Neural cell (in vitro differentiated cells): Measurements from ENCODE around the gene HOPX. TPM values are rescaled to one million over a fixed set of nuclear protein-coding genes. Genes with fewer than 3 reads are reported as not detected.

Experiments used
- H2AFZ ChIP-seq: fragments of 200-600, 300-800 bp; sonication (generic), shearing (Covaris generic); 2 replicates; pipeline ENCODE4 v1.6.0; 2014; ENCODE audit warnings: low read depth, mild to moderate bottlenecking, antibody characterized with exemption, low read length, moderate library complexity
- H3F3A ChIP-seq: fragments of 200-600 bp; shearing (Covaris generic); 2 replicates; pipeline ENCODE4 v1.6.1; 2016; ENCODE audit warnings: mild to moderate bottlenecking, moderate library complexity, mixed read lengths, antibody characterized with exemption, low read length; ENCODE audit not compliant: insufficient read depth, poor library complexity, severe bottlenecking
- H3K27ac ChIP-seq: fragments of 200-600, 300-800 bp; sonication (generic), shearing (Covaris generic); 2 replicates; pipeline ENCODE4 v1.5.1; 2014; ENCODE audit warnings: mild to moderate bottlenecking, low read length, moderate library complexity
- H3K27me3 ChIP-seq: fragments of 300-800, 200-600 bp; sonication (generic), shearing (Covaris generic); 2 replicates; pipeline ENCODE4 v1.6.0; 2014; ENCODE audit warnings: mild to moderate bottlenecking, low read depth, low read length, moderate library complexity; ENCODE audit not compliant: insufficient read depth
- H3K36me3 ChIP-seq: fragments of 300-800, 200-600 bp; sonication (generic), shearing (Covaris generic); 2 replicates; pipeline ENCODE4 v1.5.1; 2014; ENCODE audit warnings: mild to moderate bottlenecking, antibody characterized with exemption, low read length, moderate library complexity; ENCODE audit not compliant: insufficient read depth
- H3K4me2 ChIP-seq: fragments of 300-800, 200-600 bp; sonication (generic), shearing (Covaris generic); 2 replicates; pipeline ENCODE4 v1.6.0; 2014; ENCODE audit warnings: mild to moderate bottlenecking, low read length
- H3K4me3 ChIP-seq: fragments of 300-800, 200-600 bp; sonication (generic), shearing (Covaris generic); 2 replicates; pipeline ENCODE4 v1.5.1; 2014; ENCODE audit warnings: mild to moderate bottlenecking, low read length, moderate library complexity
- H3K79me2 ChIP-seq: fragments of 200-600 bp; shearing (Covaris generic); replicated peaks from 2 replicates; pipeline ENCODE4 v1.6.0; 2014; ENCODE audit warnings: mild to moderate bottlenecking, low read length, moderate library complexity; ENCODE audit not compliant: insufficient read depth
- H3K9ac ChIP-seq: fragments of 300-800, 200-600 bp; sonication (generic), shearing (Covaris generic); 2 replicates; pipeline ENCODE4 v1.6.1; 2016; ENCODE audit warnings: mild to moderate bottlenecking, low read length, mixed read lengths
- H3K9me2 ChIP-seq: fragments of 200-600 bp; shearing (Covaris generic); 2 replicates; pipeline ENCODE4 v1.6.1; 2016; ENCODE audit warnings: mild to moderate bottlenecking, low read length, mixed read lengths; ENCODE audit not compliant: insufficient read depth
- H3K9me3 ChIP-seq: fragments of 200-600, 300-800 bp; sonication (generic), shearing (Covaris generic); 2 replicates; pipeline ENCODE4 v1.6.1; 2016; ENCODE audit warnings: mild to moderate bottlenecking, mixed run types, low read length, moderate library complexity, mixed read lengths
- H4K20me1 ChIP-seq: fragments of 200-600 bp; shearing (Covaris generic); 2 replicates; pipeline ENCODE4 v1.6.1; 2016; ENCODE audit warnings: mild to moderate bottlenecking, mixed run types; ENCODE audit not compliant: insufficient read depth
- EP300 ChIP-seq: fragments of 450-650 bp; conservative IDR thresholded peaks from 2 replicates; pipeline ENCODE4 v1.6.1; 2014; ENCODE audit warnings: antibody characterized with exemption, mild to moderate bottlenecking, moderate library complexity; ENCODE audit not compliant: poor library complexity, severe bottlenecking
- EZH2 ChIP-seq: fragments of 200-600, 300-800 bp; shearing (Covaris generic), sonication (generic); IDR thresholded peaks from 2 replicates; pipeline ENCODE4 v1.6.1; 2014; ENCODE audit warnings: antibody characterized with exemption, low read length, borderline replicate concordance, mild to moderate bottlenecking; ENCODE audit not compliant: insufficient read depth, poor library complexity, severe bottlenecking
- MXI1 ChIP-seq: fragments of 450-650 bp; conservative IDR thresholded peaks from 2 replicates; pipeline ENCODE4 v1.6.1; 2014; ENCODE audit warnings: antibody characterized with exemption, mild to moderate bottlenecking; ENCODE audit not compliant: poor library complexity, severe bottlenecking
- POLR2AphosphoS5 ChIP-seq: IDR thresholded peaks from 2 replicates; pipeline ENCODE4 v1.6.1; 2012
- RAD21 ChIP-seq: fragments of 450-650 bp; conservative IDR thresholded peaks from 2 replicates; pipeline ENCODE4 v1.6.1; 2014; ENCODE audit warnings: antibody characterized with exemption, mild to moderate bottlenecking, moderate library complexity
- SMC3 ChIP-seq: fragments of 450-650 bp; conservative IDR thresholded peaks from 2 replicates; pipeline ENCODE4 v1.6.1; 2014; ENCODE audit warnings: antibody characterized with exemption, mild to moderate bottlenecking, moderate library complexity; ENCODE audit not compliant: poor library complexity
- TAF1 ChIP-seq: IDR thresholded peaks from 2 replicates; pipeline ENCODE4 v1.6.1; 2012; ENCODE audit warnings: low read depth
- polyA plus RNA-seq: library from polyadenylated mRNA; depleted of rRNA; stranded (reverse); fragments of >200 nt; gene quantifications from 2 replicates; pipeline ENCODE4 v1.2.3, GENCODE V29; 2014
- TF ChIP-seq, protein P1 (sequence below): fragments of 450-650 bp; IDR thresholded peaks from 2 replicates; pipeline ENCODE4 v1.5.1; 2014; ENCODE audit warnings: antibody characterized with exemption, mild to moderate bottlenecking, moderate library complexity; ENCODE audit not compliant: poor library complexity, severe bottlenecking
- TF ChIP-seq, protein P2 (sequence below): IDR thresholded peaks from 2 replicates; pipeline ENCODE4 v1.6.1; 2012; ENCODE audit warnings: borderline replicate concordance

Gene HOPX
- polyA plus RNA-seq, 1 donor from 2014 or later: 2.0 TPM

DNA sequence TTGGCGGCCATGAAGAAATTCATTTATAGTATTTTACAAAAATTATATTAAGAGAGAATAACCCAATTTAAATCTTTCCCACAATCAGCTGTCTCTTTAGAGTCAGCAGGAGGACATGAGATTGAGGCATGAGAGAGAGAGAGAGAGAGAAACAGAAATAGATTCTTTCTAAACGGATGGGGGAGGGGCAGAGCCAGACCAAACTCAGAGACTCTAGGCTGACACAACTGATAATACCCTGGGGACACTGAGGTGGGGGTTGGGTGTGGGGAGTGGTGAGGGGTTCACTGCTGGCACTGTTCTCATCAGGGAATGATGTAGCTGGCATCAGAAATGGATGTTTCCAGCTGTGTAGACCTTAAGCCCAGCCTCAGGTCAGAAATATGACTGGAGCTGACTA is 20.5 kb upstream of the HOPX start:
- no peaks in the 10 kb centered on the region for H3K9me2 ChIP-seq
- H4K20me1 ChIP-seq: no peaks in the 10 kb centered on the region
- H3K79me2 ChIP-seq: no peaks in the 10 kb centered on the region
- no peak overlapping the region for H2AFZ ChIP-seq
- H3K36me3 ChIP-seq: no peaks in the 10 kb centered on the region
- H3K9ac ChIP-seq: no peak overlapping the region
- H3K4me2 ChIP-seq: no peak overlapping the region
- no peaks in the 10 kb centered on the region for H3K9me3 ChIP-seq
- no peak overlapping the region for H3K4me3 ChIP-seq
- no peaks in the 10 kb centered on the region for H3F3A ChIP-seq
- H3K27ac ChIP-seq: no peak overlapping the region
- TF ChIP-seq TAF1 (no peak), EZH2 (no peak), POLR2AphosphoS5 (no peak), SMC3 (no peak), EP300 (no peak), RAD21 (no peak)
- TF ChIP-seq, protein P1, sequence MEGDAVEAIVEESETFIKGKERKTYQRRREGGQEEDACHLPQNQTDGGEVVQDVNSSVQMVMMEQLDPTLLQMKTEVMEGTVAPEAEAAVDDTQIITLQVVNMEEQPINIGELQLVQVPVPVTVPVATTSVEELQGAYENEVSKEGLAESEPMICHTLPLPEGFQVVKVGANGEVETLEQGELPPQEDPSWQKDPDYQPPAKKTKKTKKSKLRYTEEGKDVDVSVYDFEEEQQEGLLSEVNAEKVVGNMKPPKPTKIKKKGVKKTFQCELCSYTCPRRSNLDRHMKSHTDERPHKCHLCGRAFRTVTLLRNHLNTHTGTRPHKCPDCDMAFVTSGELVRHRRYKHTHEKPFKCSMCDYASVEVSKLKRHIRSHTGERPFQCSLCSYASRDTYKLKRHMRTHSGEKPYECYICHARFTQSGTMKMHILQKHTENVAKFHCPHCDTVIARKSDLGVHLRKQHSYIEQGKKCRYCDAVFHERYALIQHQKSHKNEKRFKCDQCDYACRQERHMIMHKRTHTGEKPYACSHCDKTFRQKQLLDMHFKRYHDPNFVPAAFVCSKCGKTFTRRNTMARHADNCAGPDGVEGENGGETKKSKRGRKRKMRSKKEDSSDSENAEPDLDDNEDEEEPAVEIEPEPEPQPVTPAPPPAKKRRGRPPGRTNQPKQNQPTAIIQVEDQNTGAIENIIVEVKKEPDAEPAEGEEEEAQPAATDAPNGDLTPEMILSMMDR: no peak
- TF ChIP-seq, protein P2, sequence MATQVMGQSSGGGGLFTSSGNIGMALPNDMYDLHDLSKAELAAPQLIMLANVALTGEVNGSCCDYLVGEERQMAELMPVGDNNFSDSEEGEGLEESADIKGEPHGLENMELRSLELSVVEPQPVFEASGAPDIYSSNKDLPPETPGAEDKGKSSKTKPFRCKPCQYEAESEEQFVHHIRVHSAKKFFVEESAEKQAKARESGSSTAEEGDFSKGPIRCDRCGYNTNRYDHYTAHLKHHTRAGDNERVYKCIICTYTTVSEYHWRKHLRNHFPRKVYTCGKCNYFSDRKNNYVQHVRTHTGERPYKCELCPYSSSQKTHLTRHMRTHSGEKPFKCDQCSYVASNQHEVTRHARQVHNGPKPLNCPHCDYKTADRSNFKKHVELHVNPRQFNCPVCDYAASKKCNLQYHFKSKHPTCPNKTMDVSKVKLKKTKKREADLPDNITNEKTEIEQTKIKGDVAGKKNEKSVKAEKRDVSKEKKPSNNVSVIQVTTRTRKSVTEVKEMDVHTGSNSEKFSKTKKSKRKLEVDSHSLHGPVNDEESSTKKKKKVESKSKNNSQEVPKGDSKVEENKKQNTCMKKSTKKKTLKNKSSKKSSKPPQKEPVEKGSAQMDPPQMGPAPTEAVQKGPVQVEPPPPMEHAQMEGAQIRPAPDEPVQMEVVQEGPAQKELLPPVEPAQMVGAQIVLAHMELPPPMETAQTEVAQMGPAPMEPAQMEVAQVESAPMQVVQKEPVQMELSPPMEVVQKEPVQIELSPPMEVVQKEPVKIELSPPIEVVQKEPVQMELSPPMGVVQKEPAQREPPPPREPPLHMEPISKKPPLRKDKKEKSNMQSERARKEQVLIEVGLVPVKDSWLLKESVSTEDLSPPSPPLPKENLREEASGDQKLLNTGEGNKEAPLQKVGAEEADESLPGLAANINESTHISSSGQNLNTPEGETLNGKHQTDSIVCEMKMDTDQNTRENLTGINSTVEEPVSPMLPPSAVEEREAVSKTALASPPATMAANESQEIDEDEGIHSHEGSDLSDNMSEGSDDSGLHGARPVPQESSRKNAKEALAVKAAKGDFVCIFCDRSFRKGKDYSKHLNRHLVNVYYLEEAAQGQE: no peak
- H3K27me3 ChIP-seq: no peaks in the 10 kb centered on the region

DNA sequence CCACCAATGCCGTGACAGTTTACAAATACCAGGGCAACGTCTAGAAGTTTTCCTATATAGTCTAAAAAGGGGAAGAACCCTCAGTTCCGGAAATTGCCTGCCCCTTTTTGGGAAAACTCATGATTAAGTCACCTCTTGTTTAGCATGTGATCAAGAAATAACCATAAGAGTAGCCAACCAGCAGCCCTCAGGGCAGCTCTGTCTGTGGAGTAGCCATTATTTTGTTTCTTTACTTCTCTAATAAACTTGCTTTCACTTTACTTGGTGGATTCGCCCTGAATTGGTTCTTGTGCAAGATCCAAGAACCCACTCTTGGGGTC is 20.0 kb upstream of the HOPX start:
- Histone ChIP-seq H3K36me3 (no peaks in the 10 kb centered on the region), H3K9me3 (no peaks in the 10 kb centered on the region), H3K79me2 (no peaks in the 10 kb centered on the region), H3K9me2 (no peaks in the 10 kb centered on the region), H3K27ac (no peak overlapping the region), H3K4me3 (no peak overlapping the region), H3K9ac (no peak overlapping the region), H4K20me1 (no peaks in the 10 kb centered on the region), H3K27me3 (no peaks in the 10 kb centered on the region), H3F3A (no peaks in the 10 kb centered on the region), H3K4me2 (no peak overlapping the region), H2AFZ (no peak overlapping the region)
- TF ChIP-seq EP300 (no peak), POLR2AphosphoS5 (no peak), TAF1 (no peak), MXI1 (no peak), RAD21 (no peak)

DNA sequence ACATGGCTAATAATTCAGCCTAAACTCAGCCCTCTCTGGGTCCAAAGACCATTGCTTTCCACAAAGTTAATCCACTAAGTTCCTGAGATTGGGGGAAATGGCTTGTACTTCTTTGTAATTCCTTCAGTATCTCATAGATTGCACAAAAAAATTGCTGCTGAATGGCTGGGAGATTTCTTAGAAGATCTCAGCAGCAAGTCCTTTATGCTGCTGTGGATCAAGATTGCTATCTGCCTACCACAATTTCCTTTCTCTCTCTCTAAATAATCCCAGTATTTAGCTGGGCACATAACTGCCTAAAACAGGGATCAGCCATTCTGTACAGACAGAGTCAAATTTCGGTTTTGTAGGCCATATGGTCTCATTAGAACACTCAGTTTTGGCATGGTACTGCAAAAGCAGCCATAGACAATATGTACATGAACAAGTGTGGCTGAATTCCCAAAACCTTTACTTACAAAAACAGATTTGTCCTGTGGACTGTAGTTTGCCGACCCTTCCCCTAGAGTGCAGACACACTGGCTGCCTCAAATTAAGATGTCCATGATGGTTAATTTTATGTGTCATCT is 18.5 kb upstream of the HOPX start:
- Histone ChIP-seq H3K27me3 (no peaks in the 10 kb centered on the region), H3F3A (no peaks in the 10 kb centered on the region), H2AFZ (no peak overlapping the region), H3K79me2 (no peaks in the 10 kb centered on the region), H3K36me3 (no peaks in the 10 kb centered on the region), H3K4me3 (no peak overlapping the region), H3K9me3 (no peaks in the 10 kb centered on the region), H3K9ac (no peak overlapping the region), H3K4me2 (no peak overlapping the region), H3K9me2 (no peaks in the 10 kb centered on the region), H4K20me1 (no peaks in the 10 kb centered on the region), H3K27ac (no peak overlapping the region)
- TF ChIP-seq, protein P1: no peak
- TF ChIP-seq POLR2AphosphoS5 (no peak), EZH2 (no peak), TAF1 (no peak), EP300 (no peak), MXI1 (no peak), RAD21 (no peak)
